ENCODE data around the gene XYLT1. TPM values are rescaled to one million over a fixed set of nuclear protein-coding genes. Genes with fewer than 3 reads are reported as not detected.

The XYLT1 gene
- total RNA-seq, 1 experiment from 2014 or later, result 1.7 TPM

- ChIA-PET POLR2A (ENCODE audit: unreplicated experiment) (no interaction called here), CTCF (no interaction called here)
- no peak for DNase-seq
- H2AFZ ChIP-seq, result no peak overlapping the region
- no peaks in the 10 kb centered on the region for H3K36me3 ChIP-seq (ENCODE audit: low read depth)
- H3K27ac ChIP-seq, result no peak overlapping the region
- H3F3A ChIP-seq (ENCODE audit: insufficient read depth, low read depth), result no peaks in the 10 kb centered on the region
- no peaks in the 10 kb centered on the region for H3K9me3 ChIP-seq (ENCODE audit: insufficient read depth, low read depth)
- intact Hi-C loops (cut with micrococcal nuclease; ENCODE audit: unreplicated experiment), result no loop called here
- H3K4me1 ChIP-seq (replicated peaks; ENCODE audit: insufficient read depth), result no peaks in the 10 kb centered on the region
- no peak overlapping the region for H3K4me2 ChIP-seq
- H3K79me2 ChIP-seq (ENCODE audit: low read depth), result no peaks in the 10 kb centered on the region
- no peaks in the 10 kb centered on the region for H4K20me1 ChIP-seq (ENCODE audit: insufficient read depth)
- H3K27me3 ChIP-seq (ENCODE audit: insufficient read depth, low read depth), result peaks cover 42% of the 10 kb centered on the region
- H3K4me3 ChIP-seq, result no peak overlapping the region
- TF ChIP-seq EZH2 (IDR thresholded peaks at IDR 0.05; ENCODE audit: low read depth) (no peak), CTCF (conservative IDR thresholded peaks at IDR 0.05) (no peak)
- no TSS peak for BruUV-seq (replicated peaks)
- H3K9me2 ChIP-seq (ENCODE audit: insufficient read depth), result no peaks in the 10 kb centered on the region
Observed at GRCh38 chr16:17107450-17107849, 363.3 kb downstream of the XYLT1 start.

- Histone ChIP-seq H4K20me1 (ENCODE audit: insufficient read depth) (no peaks in the 10 kb centered on the region), H3K79me2 (ENCODE audit: low read depth) (no peaks in the 10 kb centered on the region), H3F3A (ENCODE audit: insufficient read depth, low read depth) (no peaks in the 10 kb centered on the region), H3K9me3 (ENCODE audit: insufficient read depth, low read depth) (no peaks in the 10 kb centered on the region), H3K27me3 (ENCODE audit: insufficient read depth, low read depth) (peaks cover 39% of the 10 kb centered on the region), H2AFZ (no peak overlapping the region), H3K9me2 (ENCODE audit: insufficient read depth) (no peaks in the 10 kb centered on the region), H3K4me2 (no peak overlapping the region), H3K36me3 (ENCODE audit: low read depth) (no peaks in the 10 kb centered on the region), H3K4me3 (no peak overlapping the region), H3K4me1 (replicated peaks; ENCODE audit: insufficient read depth) (no peaks in the 10 kb centered on the region), H3K27ac (no peak overlapping the region)
- CTCF ChIA-PET, result no interaction called here
- BruUV-seq (replicated peaks), result no TSS peak
- TF ChIP-seq CTCF (conservative IDR thresholded peaks at IDR 0.05) (no peak), EZH2 (IDR thresholded peaks at IDR 0.05; ENCODE audit: low read depth) (no peak)
- DNase-seq, result no peak
- POLR2A ChIA-PET (ENCODE audit: unreplicated experiment), result no interaction called here
- intact Hi-C loops (cut with micrococcal nuclease; ENCODE audit: unreplicated experiment), result no loop called here
Observed at GRCh38 chr16:17106243-17106791, 364.4 kb downstream of the XYLT1 start.

GRCh38 chr16:17105239-17105797, 365.4 kb downstream of the XYLT1 start:
- H3K79me2 ChIP-seq (ENCODE audit: low read depth), result no peaks in the 10 kb centered on the region
- BruUV-seq (replicated peaks), result no TSS peak
- POLR2A ChIA-PET (ENCODE audit: unreplicated experiment), result no interaction called here
- no peaks in the 10 kb centered on the region for H3K9me3 ChIP-seq (ENCODE audit: insufficient read depth, low read depth)
- no peaks in the 10 kb centered on the region for H3K4me1 ChIP-seq (replicated peaks; ENCODE audit: insufficient read depth)
- H2AFZ ChIP-seq, result no peak overlapping the region
- H3K4me2 ChIP-seq, result no peak overlapping the region
- CTCF ChIA-PET, result no interaction called here
- H3K36me3 ChIP-seq (ENCODE audit: low read depth), result no peaks in the 10 kb centered on the region
- H3K9me2 ChIP-seq (ENCODE audit: insufficient read depth), result no peaks in the 10 kb centered on the region
- H3F3A ChIP-seq (ENCODE audit: insufficient read depth, low read depth), result no peaks in the 10 kb centered on the region
- peaks cover 39% of the 10 kb centered on the region for H3K27me3 ChIP-seq (ENCODE audit: insufficient read depth, low read depth)
- intact Hi-C loops (cut with micrococcal nuclease; ENCODE audit: unreplicated experiment), result no loop called here
- no peak for DNase-seq
- no peak overlapping the region for H3K27ac ChIP-seq
- H4K20me1 ChIP-seq (ENCODE audit: insufficient read depth), result no peaks in the 10 kb centered on the region
- TF ChIP-seq EZH2 (IDR thresholded peaks at IDR 0.05; ENCODE audit: low read depth) (no peak), CTCF (conservative IDR thresholded peaks at IDR 0.05) (no peak)
- no peak overlapping the region for H3K4me3 ChIP-seq

Data from PC-9 (cell line).